H9 (cell line): ENCODE results near the gene C7orf57. TPM values are rescaled to one million over a fixed set of nuclear protein-coding genes. Genes with fewer than 3 reads are reported as not detected.

Experiments used
- DNase-seq: peaks from one replicate; pipeline ENCODE4 v3.0.0-alpha.2; 2017
- H2AFZ ChIP-seq: one replicate; pipeline ENCODE4 v1.6.1; 2013; ENCODE audit warnings: mild to moderate bottlenecking, low read length, control low read depth, moderate library complexity
- H2AK5ac ChIP-seq: 2 replicates; pipeline ENCODE4 v1.6.1; 2013; ENCODE audit warnings: low read length, control low read depth, mixed read lengths; ENCODE audit not compliant: insufficient read length
- H2BK120ac ChIP-seq: one replicate; pipeline ENCODE4 v1.6.1; 2013; ENCODE audit warnings: low read depth, mild to moderate bottlenecking, low read length, control low read depth, inconsistent platforms; ENCODE audit not compliant: poor library complexity, severe bottlenecking
- H2BK12ac ChIP-seq: 2 replicates; pipeline ENCODE4 v1.6.1; 2013; ENCODE audit warnings: low read length, control low read depth, mixed read lengths, low read depth; ENCODE audit not compliant: insufficient read length
- H2BK15ac ChIP-seq: 2 replicates; pipeline ENCODE4 v1.6.1; 2013; ENCODE audit warnings: low read depth, low read length, control low read depth
- H2BK20ac ChIP-seq: one replicate; pipeline ENCODE4 v1.6.1; 2013; ENCODE audit warnings: low read depth, mild to moderate bottlenecking, low read length, control low read depth, inconsistent platforms; ENCODE audit not compliant: poor library complexity, severe bottlenecking
- H2BK5ac ChIP-seq: 2 replicates; pipeline ENCODE4 v1.6.1; 2013; ENCODE audit warnings: low read length, control low read depth, mixed read lengths; ENCODE audit not compliant: insufficient read length
- H3K14ac ChIP-seq: 2 replicates; pipeline ENCODE4 v1.6.1; 2013; ENCODE audit warnings: low read length, control low read depth; ENCODE audit not compliant: insufficient read depth
- H3K18ac ChIP-seq: 2 replicates; pipeline ENCODE4 v1.6.1; 2013; ENCODE audit warnings: low read depth, mild to moderate bottlenecking, mixed read lengths, low read length, control low read depth; ENCODE audit not compliant: insufficient read length
- H3K23ac ChIP-seq: 2 replicates; pipeline ENCODE4 v1.6.1; 2013; ENCODE audit warnings: low read length, control low read depth, mixed read lengths, low read depth; ENCODE audit not compliant: insufficient read length
- H3K23me2 ChIP-seq: 2 replicates; pipeline ENCODE4 v1.6.1; 2013; ENCODE audit warnings: low read depth, mild to moderate bottlenecking, mixed read lengths, low read length, control low read depth; ENCODE audit not compliant: insufficient read length, poor library complexity, severe bottlenecking
- H3K27ac ChIP-seq: 2 replicates; pipeline ENCODE4 v1.5.1; 2013; ENCODE audit warnings: low read length, control low read depth, mixed read lengths, low read depth; ENCODE audit not compliant: insufficient read length
- H3K27me3 ChIP-seq: 2 replicates; pipeline ENCODE4 v1.6.1; 2013; ENCODE audit warnings: low read length, control low read depth, inconsistent platforms; ENCODE audit not compliant: insufficient read depth
- H3K4ac ChIP-seq: 2 replicates; pipeline ENCODE4 v1.6.1; 2013; ENCODE audit warnings: low read depth, mild to moderate bottlenecking, control low read depth, inconsistent platforms, low read length, moderate library complexity
- H3K4me1 ChIP-seq: 2 replicates; pipeline ENCODE4 v1.6.1; 2013; ENCODE audit warnings: low read length, control low read depth, inconsistent platforms; ENCODE audit not compliant: insufficient read depth
- H3K4me2 ChIP-seq: 2 replicates; pipeline ENCODE4 v1.6.1; 2013; ENCODE audit warnings: low read length, control low read depth, mixed read lengths; ENCODE audit not compliant: insufficient read length, insufficient read depth
- H3K56ac ChIP-seq: 2 replicates; pipeline ENCODE4 v1.6.1; 2013; ENCODE audit warnings: low read depth, mild to moderate bottlenecking, mixed read lengths, low read length, control low read depth; ENCODE audit not compliant: insufficient read length
- H3K79me1 ChIP-seq: 2 replicates; pipeline ENCODE4 v1.6.1; 2013; ENCODE audit warnings: low read depth, mild to moderate bottlenecking, moderate library complexity, low read length, control low read depth, inconsistent platforms; ENCODE audit not compliant: insufficient read depth, poor library complexity, severe bottlenecking
- H3K79me2 ChIP-seq: 2 replicates; pipeline ENCODE4 v1.6.1; 2013; ENCODE audit warnings: low read length, control low read depth, inconsistent platforms; ENCODE audit not compliant: insufficient read depth
- H3K9ac ChIP-seq: 2 replicates; pipeline ENCODE4 v1.6.1; 2013; ENCODE audit warnings: low read length, control low read depth, mixed read lengths; ENCODE audit not compliant: insufficient read length; ENCODE audit errors: extremely low read depth
- H3K9me3 ChIP-seq: one replicate; pipeline ENCODE4 v1.6.1; 2013; ENCODE audit warnings: low read depth, low read length, inconsistent platforms; ENCODE audit not compliant: control insufficient read depth
- H3T11ph ChIP-seq: one replicate; pipeline ENCODE4 v1.6.1; 2013; ENCODE audit warnings: mild to moderate bottlenecking, low read length, control low read depth, inconsistent platforms
- H4K20me1 ChIP-seq: one replicate; pipeline ENCODE4 v1.6.1; 2013; ENCODE audit not compliant: control insufficient read depth, insufficient read length, insufficient read depth
- H4K5ac ChIP-seq: 2 replicates; pipeline ENCODE4 v1.6.1; 2013; ENCODE audit warnings: low read depth, mild to moderate bottlenecking, mixed read lengths, low read length, control low read depth; ENCODE audit not compliant: insufficient read length
- H4K8ac ChIP-seq: replicated peaks from 2 replicates; pipeline ENCODE4 v1.6.1; 2013; ENCODE audit warnings: low read length, control low read depth, mixed read lengths, low read depth; ENCODE audit not compliant: insufficient read length
- H4K91ac ChIP-seq: 2 replicates; pipeline ENCODE4 v1.6.1; 2013; ENCODE audit warnings: low read depth, mild to moderate bottlenecking, moderate library complexity, mixed read lengths, low read length, control low read depth; ENCODE audit not compliant: insufficient read length
- H3K27ac Mint-ChIP-seq, 3 experiments: 2 replicates in 2 of 3; 3 replicates in 1 of 3; pipeline ENCODE4 v1.8.0; 2020 to 2021; ENCODE audit warnings: mixed read lengths in 3 of 3, mild to moderate bottlenecking in 1 of 3, moderate library complexity in 1 of 3
- H3K27me3 Mint-ChIP-seq: 2 replicates; pipeline ENCODE4 v1.8.0; 2021; ENCODE audit warnings: low read depth, mild to moderate bottlenecking, moderate library complexity, mixed read lengths
- H3K36me3 Mint-ChIP-seq, 3 experiments: 2 replicates in 2 of 3; 3 replicates in 1 of 3; pipeline ENCODE4 v1.8.0; 2020 to 2021; ENCODE audit warnings: low read depth in 3 of 3, mixed read lengths in 3 of 3; ENCODE audit not compliant: insufficient read depth in 1 of 3
- H3K4me1 Mint-ChIP-seq, 2 experiments: 2 replicates each; pipeline ENCODE4 v1.8.0; 2020; ENCODE audit warnings: mixed read lengths in 2 of 2
- H3K4me3 Mint-ChIP-seq, 2 experiments: 2 replicates in 1 of 2; 3 replicates in 1 of 2; pipeline ENCODE4 v1.8.0; 2020 to 2021; ENCODE audit warnings: mild to moderate bottlenecking in 2 of 2, mixed read lengths in 2 of 2, moderate library complexity in 1 of 2
- H3K9me3 Mint-ChIP-seq, 2 experiments: 2 replicates in 1 of 2; 3 replicates in 1 of 2; pipeline ENCODE4 v1.8.0; 2020; ENCODE audit warnings: mild to moderate bottlenecking in 2 of 2, mixed read lengths in 2 of 2, moderate library complexity in 1 of 2
- CTCF ChIP-seq: fragments of 200-600 bp; sonication (generic); conservative IDR thresholded peaks from 3 replicates; pipeline ENCODE4 v1.8.0; 2021; ENCODE audit warnings: antibody characterized with exemption, mild to moderate bottlenecking
- WGBS: extraction: QIAGEN DNeasy Blood & Tissue Kit; methylation state at CpG from one replicate; pipeline ENCODE4 v1.1.7; 2013; ENCODE audit warnings: missing lambda C conversion rate, low lambda C conversion rate, mixed read lengths; ENCODE audit not compliant: insufficient read length; ENCODE audit errors: extremely low coverage; 5-methylcytosine and 5-hydroxymethylcytosine counted together
- total RNA-seq: library from RNA; stranded (reverse); gene quantifications from 2 replicates; pipeline ENCODE4 v1.2.1, GENCODE V29; 2021

The C7orf57 gene
- total RNA-seq, 1 experiment from 2014 or later: not detected

- peaks cover 11% of the 10 kb centered on the region for H3K27me3 Mint-ChIP-seq
- Histone ChIP-seq H3K79me1 (no peaks in the 10 kb centered on the region), H3K23me2 (peaks cover 3% of the 10 kb centered on the region), H4K8ac (no peak overlapping the region), H3K4me2 (no peak overlapping the region), H3K9me3 (no peaks in the 10 kb centered on the region), H2BK15ac (no peak overlapping the region), H4K5ac (no peak overlapping the region), H2BK120ac (no peak overlapping the region), H2BK5ac (no peak overlapping the region), H2AFZ (no peak overlapping the region), H3K4ac (no peak overlapping the region), H4K91ac (no peak overlapping the region), H4K20me1 (no peaks in the 10 kb centered on the region), H3K9ac (no peak overlapping the region), H3T11ph (no peak overlapping the region), H3K27me3 (no peaks in the 10 kb centered on the region), H3K27ac (no peak overlapping the region), H3K14ac (0 out of 2 replicates have a peak overlapping the region, but pooled peaks have one; percentile 18), H2BK12ac (no peak overlapping the region), H2BK20ac (no peak overlapping the region), H3K18ac (no peak overlapping the region), H3K56ac (no peak overlapping the region), H3K23ac (no peak overlapping the region), H3K79me2 (no peaks in the 10 kb centered on the region), H2AK5ac (no peak overlapping the region), H3K4me1 (peaks cover 13% of the 10 kb centered on the region; the same call in 1 of the 2 replicates)
- no CpG with 5 or more reads among the region's 3 CpGs for WGBS
- H3K36me3 Mint-ChIP-seq: no peaks in the 10 kb centered on the region
- DNase-seq: no peak
- H3K9me3 Mint-ChIP-seq: no peaks in the 10 kb centered on the region
- TF ChIP-seq CTCF: no peak
- H3K4me1 Mint-ChIP-seq: peaks cover 57% of the 10 kb centered on the region in 2 experiments
- H3K27ac Mint-ChIP-seq: no peak overlapping the region
- H3K4me3 Mint-ChIP-seq: no peak overlapping the region
Measured at GRCh38 chr7:48042636-48043035, 7.3 kb downstream of the C7orf57 start.
